Activated CD8-positive, alpha-beta memory T cell treated with anti-CD3 and anti-CD28 coated beads, Interleukin-2, amount 50 U/mL, for 4 hours (primary cell): ENCODE results near the gene ADGRB3.
A peak's percentile ranks its signal among the peaks of the same experiment; 100 is the strongest.

Experiments
- DNase-seq: peaks from one replicate; pipeline ENCODE4 v3.0.0-alpha.2; 2020

The ADGRB3 gene

GRCh38 chr6:68634726-68635411 lies at the start of gene ADGRB3:
Gene ADGRB3 (plus strand): TSS chr6:68635282. CDS start chr6:68638676, 3,394 bp downstream.
- peak; percentile 21 for DNase-seq

- no peak for DNase-seq
Observed at GRCh38 chr6:68593558-68593957, 41.5 kb upstream of the ADGRB3 start.

DNA sequence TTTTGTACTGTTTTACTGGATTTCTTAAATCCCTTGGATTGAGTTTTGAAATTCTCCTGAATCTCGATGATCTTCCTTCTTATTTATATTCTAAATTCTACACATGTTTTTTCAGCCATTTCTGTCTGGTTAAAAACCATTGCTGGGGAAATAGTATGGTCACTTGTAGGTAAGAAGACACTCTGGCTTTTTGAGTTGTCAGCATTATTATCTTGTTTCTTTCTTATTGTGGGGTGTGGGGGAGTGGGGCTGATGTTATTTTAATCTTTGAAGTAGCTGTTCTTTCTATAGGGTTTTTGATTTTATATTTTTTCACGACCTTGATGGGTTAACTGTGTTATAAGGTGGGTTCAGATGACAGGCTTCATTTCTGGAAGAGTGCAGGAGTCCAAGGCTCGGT lies 37.4 kb upstream of the ADGRB3 start:
- no peak for DNase-seq

- DNase-seq = no peak
Observed at GRCh38 chr6:68615938-68616337, 19.1 kb upstream of the ADGRB3 start.

DNA sequence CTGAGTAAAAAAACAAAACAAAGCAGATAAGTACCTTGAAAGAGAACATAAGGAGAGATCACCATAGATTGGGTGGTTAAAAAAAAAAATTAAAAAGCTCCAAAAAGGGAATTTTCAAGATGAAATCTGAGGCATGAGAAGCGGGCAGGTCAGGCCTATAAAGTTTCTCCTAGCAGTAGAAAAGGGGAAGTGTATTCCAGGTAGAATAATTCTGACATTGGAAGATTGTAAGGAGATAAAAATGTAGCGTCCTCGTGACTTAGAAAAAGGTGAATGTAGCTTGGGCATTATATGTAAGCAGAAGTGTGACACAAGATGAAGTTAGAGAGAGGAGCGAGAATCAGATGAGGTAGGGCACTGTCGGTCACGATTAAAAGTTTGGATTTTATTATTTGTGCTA lies 9.1 kb upstream of the ADGRB3 start:
- DNase-seq = no peak

- DNase-seq = no peak
Observed at GRCh38 chr6:68628161-68628560, 6.9 kb upstream of the ADGRB3 start.

GRCh38 chr6:68632734-68633133 lies 2.3 kb upstream of the ADGRB3 start:
- DNase-seq = no peak

- no peak for DNase-seq
Observed at GRCh38 chr6:68633281-68633971, 1.7 kb upstream of the ADGRB3 start.

GRCh38 chr6:68633972-68634725 lies 933 bp upstream of the ADGRB3 start:
- no peak for DNase-seq

DNA sequence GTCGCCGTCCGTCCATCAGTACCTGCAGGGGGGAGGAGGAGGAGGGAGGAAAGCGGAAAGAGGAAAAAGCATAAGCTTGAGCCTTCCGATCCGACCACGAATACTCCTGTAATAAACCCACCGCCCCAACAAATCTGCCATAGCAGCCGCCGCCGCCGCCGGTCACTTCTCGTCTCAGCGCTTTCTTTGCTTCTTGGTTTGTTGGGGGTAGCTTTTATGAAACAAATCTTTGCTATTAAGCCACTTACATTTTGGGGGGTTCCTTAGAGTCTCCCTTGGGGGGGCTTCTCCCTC lies 277 bp downstream of the ADGRB3 start:
- DNase-seq = no peak

DNA sequence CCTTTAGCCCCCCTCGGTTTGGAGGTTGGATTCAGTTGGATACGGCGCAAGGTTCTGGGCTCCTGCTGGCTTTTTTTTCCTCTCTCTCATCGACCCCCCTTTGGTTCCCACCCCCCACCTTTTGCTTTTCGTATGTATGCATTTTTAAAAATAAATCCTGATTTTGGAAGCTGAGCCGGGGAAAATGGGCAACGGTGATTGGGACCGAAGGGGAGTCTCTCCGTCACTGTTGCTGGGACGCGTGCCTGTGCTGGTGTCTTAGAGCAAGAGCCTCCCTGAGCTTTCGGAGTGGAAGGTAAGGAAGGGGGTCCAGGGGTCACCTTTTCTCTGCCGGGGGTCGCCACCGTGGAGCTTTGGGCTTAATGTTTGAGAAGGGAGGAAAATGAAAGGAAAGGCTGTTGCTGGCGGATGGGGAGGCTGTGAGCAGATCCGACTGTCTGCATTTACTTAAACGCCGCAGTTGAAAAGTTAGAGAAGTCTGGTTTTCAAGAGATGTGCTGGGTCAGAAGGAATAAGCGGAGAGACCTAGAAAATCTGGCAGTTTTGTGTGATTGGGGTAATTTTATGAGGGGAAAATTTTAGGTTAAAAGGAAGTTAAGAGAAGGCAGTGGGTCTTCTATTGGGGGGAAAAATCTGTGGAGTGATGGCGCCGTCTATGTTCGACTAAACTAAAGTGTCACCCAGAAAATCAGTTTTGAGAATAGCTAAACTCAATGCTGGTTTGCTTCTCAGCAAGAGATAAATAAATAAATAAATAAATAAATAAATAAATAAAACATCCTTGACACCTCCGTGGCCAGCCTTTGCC lies 828 bp downstream of the ADGRB3 start:
- no peak for DNase-seq

DNA sequence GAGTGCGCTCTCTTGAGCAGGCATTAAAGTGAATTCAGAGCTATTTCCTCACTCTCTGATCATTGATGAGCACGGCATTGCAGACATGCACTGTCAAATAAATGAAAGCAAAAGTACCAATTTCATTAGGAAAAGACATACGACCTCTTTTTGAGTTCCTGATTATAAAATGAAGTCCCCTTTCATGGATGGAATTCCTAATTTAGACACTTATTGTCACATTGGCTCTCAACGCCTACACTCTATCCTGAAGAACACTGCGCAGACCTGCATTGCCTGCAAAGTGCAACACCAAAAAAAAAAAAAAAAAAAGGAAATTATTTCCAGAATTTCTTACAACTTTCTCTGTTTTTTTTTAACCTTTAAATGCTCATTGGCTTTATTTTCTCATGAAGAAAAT lies 1.6 kb downstream of the ADGRB3 start:
- no peak for DNase-seq

GRCh38 chr6:68637071-68637470 lies 2.0 kb downstream of the ADGRB3 start:
- no peak for DNase-seq

DNA sequence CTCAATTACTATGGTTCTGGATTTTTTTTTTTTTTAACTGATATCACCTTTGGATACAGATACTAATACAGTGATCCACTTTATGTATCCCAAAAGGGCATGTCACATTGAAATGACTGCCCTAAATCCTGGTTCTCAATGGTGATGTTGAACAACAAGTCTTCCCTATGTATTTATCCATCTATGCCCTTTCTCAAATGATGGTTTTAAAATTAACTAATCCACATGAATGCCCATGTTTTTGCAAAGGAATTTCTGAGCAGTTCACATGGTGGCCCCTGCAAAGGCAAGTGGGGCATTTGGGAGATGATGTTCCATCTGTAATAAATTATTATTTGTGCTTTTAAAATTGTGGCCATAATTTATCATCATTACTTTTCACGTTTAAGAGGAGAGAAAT lies 2.7 kb downstream of the ADGRB3 start:
- no peak for DNase-seq

DNA sequence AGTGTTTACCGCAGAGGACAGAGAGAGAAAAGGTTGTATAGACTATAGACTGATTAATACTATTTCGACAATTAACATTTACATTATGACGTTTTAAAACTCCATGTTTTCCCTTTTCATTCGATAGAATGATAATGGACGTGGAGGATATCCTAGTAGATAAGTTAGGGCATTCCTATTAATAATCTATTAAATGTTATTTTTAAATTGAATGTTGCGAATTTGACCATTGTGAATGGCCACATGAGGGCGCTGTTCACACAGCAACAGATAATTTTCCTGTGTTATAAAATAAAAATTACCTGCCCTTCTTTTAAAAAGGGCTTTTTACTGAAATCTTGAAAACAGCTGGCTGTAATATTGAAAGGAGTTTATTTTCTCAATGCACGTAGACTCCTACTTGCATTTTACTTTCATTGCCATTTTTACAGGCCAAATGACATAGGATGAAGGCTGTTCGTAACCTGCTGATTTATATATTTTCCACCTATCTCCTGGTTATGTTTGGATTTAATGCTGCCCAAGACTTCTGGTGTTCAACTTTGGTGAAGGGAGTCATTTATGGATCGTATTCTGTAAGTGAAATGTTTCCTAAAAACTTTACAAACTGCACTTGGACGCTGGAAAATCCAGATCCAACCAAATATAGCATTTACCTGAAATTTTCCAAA lies 3.3 kb downstream of the ADGRB3 start:
- DNase-seq = no peak

DNA sequence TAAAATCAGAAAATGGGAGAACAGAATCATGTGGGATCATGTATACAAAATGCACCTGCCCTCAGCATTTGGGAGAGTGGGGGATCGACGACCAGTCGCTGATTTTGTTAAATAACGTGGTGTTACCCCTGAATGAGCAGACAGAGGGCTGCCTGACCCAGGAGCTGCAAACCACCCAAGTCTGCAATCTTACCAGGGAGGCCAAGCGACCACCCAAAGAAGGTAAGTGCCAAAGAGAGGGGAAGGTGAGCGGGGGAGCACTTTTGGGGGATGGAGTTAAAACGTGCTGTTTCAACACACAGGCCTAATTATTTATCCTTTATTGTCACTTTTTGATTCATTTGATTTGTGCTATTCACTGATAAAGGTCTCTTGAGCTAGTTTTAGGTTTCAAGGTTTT lies 4.1 kb downstream of the ADGRB3 start:
- no peak for DNase-seq

- DNase-seq = no peak
Observed at GRCh38 chr6:68639826-68640490, 4.9 kb downstream of the ADGRB3 start.

- DNase-seq = no peak
Observed at GRCh38 chr6:68640491-68640835, 5.4 kb downstream of the ADGRB3 start.

DNA sequence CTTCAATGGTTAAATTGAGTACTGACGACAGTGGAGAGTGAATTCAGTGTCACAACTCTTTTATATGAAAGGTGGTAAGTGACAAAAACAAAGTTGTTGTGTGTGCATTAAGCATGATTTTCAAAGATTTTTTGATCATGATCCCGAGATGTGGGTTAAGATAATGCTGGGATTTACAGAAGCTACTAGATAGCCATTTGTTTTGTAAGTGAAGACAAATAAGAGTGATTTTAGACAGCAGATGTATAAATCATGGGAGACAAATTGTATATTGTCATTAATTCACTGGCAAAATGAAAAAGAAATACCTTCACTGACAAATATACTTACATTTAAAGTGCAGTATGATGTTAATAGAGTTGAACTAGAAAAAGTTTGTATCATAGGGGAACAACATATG lies 6.1 kb downstream of the ADGRB3 start:
- DNase-seq = no peak

GRCh38 chr6:68642081-68642480 lies 7.0 kb downstream of the ADGRB3 start:
- DNase-seq = no peak

DNA sequence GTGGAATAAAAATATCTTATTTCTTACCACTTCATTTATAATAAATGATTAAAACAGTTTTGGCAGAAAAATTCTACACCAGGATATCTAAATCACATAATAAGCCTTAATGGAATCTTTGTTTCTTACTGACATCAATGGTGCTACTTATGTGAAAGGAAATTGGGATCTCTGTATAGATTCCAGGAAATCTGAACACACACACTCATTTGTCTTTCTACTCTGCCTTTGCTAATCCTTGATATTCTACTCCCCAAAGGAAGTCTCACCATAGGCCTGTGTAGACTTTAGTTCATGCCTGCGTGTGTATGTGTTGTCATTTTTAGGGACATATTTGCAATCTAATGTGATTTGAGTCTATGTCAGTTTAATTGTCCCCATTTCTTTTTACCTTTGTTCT lies 7.9 kb downstream of the ADGRB3 start:
- no peak for DNase-seq

DNA sequence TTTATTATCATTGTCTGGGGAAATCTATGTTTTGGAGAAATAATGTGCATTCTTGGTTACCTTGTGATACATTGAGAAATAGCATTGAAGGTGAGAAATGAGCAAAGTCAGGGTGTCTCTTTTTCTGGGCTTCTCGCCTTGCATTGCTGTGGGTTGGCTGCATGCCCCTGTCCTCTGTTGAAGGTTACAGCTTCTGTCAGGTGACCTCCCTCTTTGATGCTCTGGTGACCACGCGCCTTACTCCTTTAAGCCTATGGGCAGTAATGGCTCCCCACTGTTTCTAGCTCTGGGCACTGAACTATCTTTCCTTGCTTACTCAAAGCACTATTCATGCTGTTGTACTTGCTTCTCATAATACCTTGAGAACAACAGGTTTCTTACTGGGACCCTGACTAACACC lies 14.6 kb downstream of the ADGRB3 start:
- no peak for DNase-seq
